Urinary bladder (tissue), 4 donors: ENCODE data around the gene LAMC1. TPM values are rescaled to one million over a fixed set of nuclear protein-coding genes. Genes with fewer than 3 reads are reported as not detected.

ENCODE experiments used
- DNase-seq: peaks from one replicate; pipeline ENCODE4 v3.0.0-alpha.2; 2015; ENCODE audit errors: extremely low spot score
- H3K27ac ChIP-seq: one replicate; pipeline ENCODE4 v1.5.1; 2013; ENCODE audit warnings: low read depth, mild to moderate bottlenecking, moderate library complexity
- H3K36me3 ChIP-seq: one replicate; pipeline ENCODE4 v1.6.1; 2013; ENCODE audit warnings: mild to moderate bottlenecking, moderate library complexity; ENCODE audit not compliant: insufficient read depth
- H3K4me1 ChIP-seq: one replicate; pipeline ENCODE4 v1.6.1; 2013; ENCODE audit warnings: mild to moderate bottlenecking, moderate library complexity; ENCODE audit not compliant: insufficient read depth
- H3K4me3 ChIP-seq: one replicate; pipeline ENCODE4 v1.5.1; 2013; ENCODE audit warnings: low read depth, low read length
- WGBS: extraction: QIAGEN DNeasy Blood & Tissue Kit; methylation state at CpG from one replicate; pipeline ENCODE4 v1.1.7; 2013; 5-methylcytosine and 5-hydroxymethylcytosine counted together
- polyA plus RNA-seq: library from polyadenylated mRNA; stranded (reverse); fragments of 200-250 nt; gene quantifications from one replicate; pipeline ENCODE4 v1.2.3, GENCODE V29; 2013
- total RNA-seq: library from RNA; depleted of rRNA; stranded (reverse); fragments of >200 nt; gene quantifications from one replicate; pipeline ENCODE4 v1.2.3, GENCODE V29; 2014
- donor health status: healthy with polysubstance abuse.
- donor health status: healthy.

LAMC1 gene
- total and polyA plus RNA-seq, 2 donors = 178 to 279 TPM

GRCh38 chr1:183002267-183002666 is 21.0 kb upstream of the LAMC1 start:
- Histone ChIP-seq H3K27ac (no peak overlapping the region), H3K4me3 (no peak overlapping the region), H3K36me3 (no peaks in the 10 kb centered on the region), H3K4me1 (no peaks in the 10 kb centered on the region)
- DNase-seq = no peak

GRCh38 chr1:183002797-183003196 is 20.4 kb upstream of the LAMC1 start:
- H3K4me3 ChIP-seq = no peak overlapping the region
- H3K4me1 ChIP-seq = no peaks in the 10 kb centered on the region
- no peak for DNase-seq
- H3K36me3 ChIP-seq = no peaks in the 10 kb centered on the region
- 57% methylated on average over 3 of the region's 3 CpGs for WGBS
- H3K27ac ChIP-seq = no peak overlapping the region

GRCh38 chr1:183003203-183003602 is 20.0 kb upstream of the LAMC1 start:
- no peak overlapping the region for H3K4me3 ChIP-seq

GRCh38 chr1:183004141-183004540 is 19.1 kb upstream of the LAMC1 start:
- H3K4me1 ChIP-seq = no peaks in the 10 kb centered on the region
- H3K36me3 ChIP-seq = no peaks in the 10 kb centered on the region
- WGBS = 97% methylated on average over 2 of the region's 2 CpGs
- no peak overlapping the region for H3K4me3 ChIP-seq
- no peak overlapping the region for H3K27ac ChIP-seq
- DNase-seq = no peak

More at GRCh38 chr1:183003203-183003602, 20.0 kb upstream of the LAMC1 start:
- Histone ChIP-seq H3K36me3 (no peaks in the 10 kb centered on the region), H3K27ac (no peak overlapping the region), H3K4me1 (no peaks in the 10 kb centered on the region)
- WGBS = 27% methylated on average over 4 of the region's 4 CpGs
- no peak for DNase-seq

GRCh38 chr1:183011859-183012258 is 11.4 kb upstream of the LAMC1 start:
- no peak overlapping the region for H3K4me3 ChIP-seq
- no peaks in the 10 kb centered on the region for H3K36me3 ChIP-seq
- H3K27ac ChIP-seq = no peak overlapping the region
- no peaks in the 10 kb centered on the region for H3K4me1 ChIP-seq
- DNase-seq = no peak
- WGBS = 42% methylated on average over 4 of the region's 4 CpGs

- no peak overlapping the region for H3K27ac ChIP-seq
- DNase-seq = no peak
- WGBS = 78% methylated on average over 6 of the region's 6 CpGs
- no peaks in the 10 kb centered on the region for H3K4me1 ChIP-seq
- H3K4me3 ChIP-seq = no peak overlapping the region
- no peaks in the 10 kb centered on the region for H3K36me3 ChIP-seq
These were observed 10.8 kb upstream of the LAMC1 start for GRCh38 chr1:183012301-183012994.

- no peak for DNase-seq
- no peaks in the 10 kb centered on the region for H3K4me1 ChIP-seq
- no peak overlapping the region for H3K4me3 ChIP-seq
- no peak overlapping the region for H3K27ac ChIP-seq
- 35% methylated on average over 3 of the region's 3 CpGs for WGBS
- H3K36me3 ChIP-seq = no peaks in the 10 kb centered on the region
These were observed 4.0 kb upstream of the LAMC1 start for GRCh38 chr1:183019139-183019740.

- DNase-seq = no peak
- Histone ChIP-seq H3K36me3 (no peaks in the 10 kb centered on the region), H3K4me3 (no peak overlapping the region), H3K27ac (no peak overlapping the region), H3K4me1 (no peaks in the 10 kb centered on the region)
- 54% methylated on average over 1 of the region's 1 CpG for WGBS
These were observed 3.4 kb upstream of the LAMC1 start for GRCh38 chr1:183019860-183020259.

- Histone ChIP-seq H3K36me3 (no peaks in the 10 kb centered on the region), H3K4me3 (peak overlapping the region; percentile 14), H3K27ac (peak overlapping the region; percentile 68), H3K4me1 (no peaks in the 10 kb centered on the region)
- WGBS = 66% methylated on average over 11 of the region's 11 CpGs
- DNase-seq = no peak
These were observed 1.6 kb upstream of the LAMC1 start for GRCh38 chr1:183021405-183022201.

GRCh38 chr1:183022202-183023145 is 746 bp upstream of the LAMC1 start:
- under 1% methylated on average over 57 of the region's 57 CpGs for WGBS
- DNase-seq = peak; percentile 77
- peak overlapping the region; percentile 91 for H3K4me3 ChIP-seq

GRCh38 chr1:183023601-183024316 is 539 bp downstream of the LAMC1 start:
- Histone ChIP-seq H3K36me3 (no peaks in the 10 kb centered on the region), H3K27ac (peak overlapping the region; percentile 96), H3K4me3 (peak overlapping the region; percentile 91), H3K4me1 (no peaks in the 10 kb centered on the region)
- WGBS = under 1% methylated on average over 68 of the region's 68 CpGs
- DNase-seq = no peak

More at GRCh38 chr1:183022202-183023145, 746 bp upstream of the LAMC1 start:
- Histone ChIP-seq H3K36me3 (no peaks in the 10 kb centered on the region), H3K4me1 (no peaks in the 10 kb centered on the region), H3K27ac (peak overlapping the region; percentile 100)

GRCh38 chr1:183024317-183025009 is 1.2 kb downstream of the LAMC1 start:
- H3K4me1 ChIP-seq = no peaks in the 10 kb centered on the region
- no peak for DNase-seq
- 1% methylated on average over 14 of the region's 14 CpGs for WGBS

More at GRCh38 chr1:183024317-183025009, 1.2 kb downstream of the LAMC1 start:
- Histone ChIP-seq H3K27ac (peak overlapping the region; percentile 96), H3K4me3 (peak overlapping the region; percentile 91), H3K36me3 (no peaks in the 10 kb centered on the region)
